ENCODE data around the gene TRIM59. TPM values are rescaled to one million over a fixed set of nuclear protein-coding genes. Genes with fewer than 3 reads are reported as not detected.

Gene TRIM59
- total RNA-seq, 1 donor from 2014 or later: 0.77 TPM

GRCh38 chr3:160481856-160482255, 32.3 kb upstream of the TRIM59 start:
- intact Hi-C loops (cut with micrococcal nuclease): no loop called here
- H3K4me1 ChIP-seq: peaks cover 9% of the 10 kb centered on the region
- no peak overlapping the region for H3K27ac ChIP-seq (replicated peaks)
- peaks cover 9% of the 10 kb centered on the region for H3K27me3 ChIP-seq (ENCODE audit: low read depth)
- no peaks in the 10 kb centered on the region for H3K36me3 ChIP-seq
- no peak overlapping the region for H3K4me3 ChIP-seq
- no peak for DNase-seq
- TF ChIP-seq CTCF (IDR thresholded peaks at IDR 0.05; ENCODE audit: borderline replicate concordance): no peak
- H3K9me3 ChIP-seq (replicated peaks): no peaks in the 10 kb centered on the region

GRCh38 chr3:160480931-160481330, 31.3 kb upstream of the TRIM59 start:
- no peak for TF ChIP-seq CTCF (IDR thresholded peaks at IDR 0.05; ENCODE audit: borderline replicate concordance)
- H3K9me3 ChIP-seq (replicated peaks): no peaks in the 10 kb centered on the region
- H3K27me3 ChIP-seq (ENCODE audit: low read depth): peaks cover 16% of the 10 kb centered on the region
- H3K4me1 ChIP-seq: peaks cover 7% of the 10 kb centered on the region
- H3K4me3 ChIP-seq: no peak overlapping the region
- DNase-seq: no peak
- intact Hi-C loops (cut with micrococcal nuclease): no loop called here
- H3K27ac ChIP-seq (replicated peaks): no peak overlapping the region
- H3K36me3 ChIP-seq: no peaks in the 10 kb centered on the region

- Histone ChIP-seq H3K27me3 (ENCODE audit: low read depth) (peaks cover 23% of the 10 kb centered on the region), H3K4me1 (no peaks in the 10 kb centered on the region), H3K36me3 (no peaks in the 10 kb centered on the region), H3K4me3 (no peak overlapping the region), H3K9me3 (replicated peaks) (no peaks in the 10 kb centered on the region), H3K27ac (replicated peaks) (no peak overlapping the region)
- no peak for TF ChIP-seq CTCF (IDR thresholded peaks at IDR 0.05; ENCODE audit: borderline replicate concordance)
- intact Hi-C loops (cut with micrococcal nuclease): no loop called here
- no peak for DNase-seq
These were observed 29.8 kb upstream of the TRIM59 start for GRCh38 chr3:160479376-160479775.

- Histone ChIP-seq H3K4me1 (no peaks in the 10 kb centered on the region), H3K9me3 (replicated peaks) (no peaks in the 10 kb centered on the region), H3K27me3 (ENCODE audit: low read depth) (peaks cover 25% of the 10 kb centered on the region), H3K36me3 (no peaks in the 10 kb centered on the region), H3K27ac (replicated peaks) (no peak overlapping the region), H3K4me3 (no peak overlapping the region)
- intact Hi-C loops (cut with micrococcal nuclease): no loop called here
- TF ChIP-seq CTCF (IDR thresholded peaks at IDR 0.05; ENCODE audit: borderline replicate concordance): no peak
- no peak for DNase-seq
These were observed 28.8 kb upstream of the TRIM59 start for GRCh38 chr3:160478338-160478737.

GRCh38 chr3:160477750-160478149, 28.2 kb upstream of the TRIM59 start:
- no peak for DNase-seq

More at GRCh38 chr3:160477750-160478149, 28.2 kb upstream of the TRIM59 start:
- no peak for TF ChIP-seq CTCF (IDR thresholded peaks at IDR 0.05; ENCODE audit: borderline replicate concordance)
- intact Hi-C loops (cut with micrococcal nuclease): no loop called here
- no peaks in the 10 kb centered on the region for H3K9me3 ChIP-seq (replicated peaks)
- H3K27ac ChIP-seq (replicated peaks): no peak overlapping the region
- no peaks in the 10 kb centered on the region for H3K4me1 ChIP-seq
- no peak overlapping the region for H3K4me3 ChIP-seq
- H3K27me3 ChIP-seq (ENCODE audit: low read depth): peaks cover 30% of the 10 kb centered on the region
- no peaks in the 10 kb centered on the region for H3K36me3 ChIP-seq

All from left ventricle myocardium inferior (tissue), 1 donor.